Bronchial epithelial cell (primary cell): ENCODE data around the gene NATD1. TPM values are rescaled to one million over a fixed set of nuclear protein-coding genes. Genes with fewer than 3 reads are reported as not detected.

Experiments
- DNase-seq: peaks from one replicate; pipeline ENCODE4 v3.0.0-alpha.2; 2010; ENCODE audit warnings: low read depth
- FAIRE-seq: peaks from 2 replicates; lab custom pipeline; 2011; peaks lifted over from hg19 to GRCh38; lab: Jason Lieb, UNC
- H3K27me3 ChIP-seq: 2 replicates; pipeline ENCODE4 v1.5.1; 2011; ENCODE audit warnings: low read length; ENCODE audit not compliant: control insufficient read depth, insufficient read depth
- H3K36me3 ChIP-seq: 2 replicates; pipeline ENCODE4 v1.5.1; 2011; ENCODE audit warnings: low read length; ENCODE audit not compliant: control insufficient read depth, insufficient read depth
- H3K4me3 ChIP-seq: 2 replicates; pipeline ENCODE4 v1.5.1; 2011; ENCODE audit warnings: mild to moderate bottlenecking, low read depth, low read length, control low read depth
- CTCF ChIP-seq: IDR thresholded peaks from 2 replicates; pipeline ENCODE4 v1.5.1; 2011; ENCODE audit warnings: mild to moderate bottlenecking, moderate library complexity, low read length, control low read depth, inconsistent platforms; ENCODE audit not compliant: insufficient read depth, severe bottlenecking
- total RNA-seq: library from RNA; depleted of rRNA; stranded (reverse); fragments of >200 nt; gene quantifications from 2 replicates; pipeline ENCODE4 v1.2.1, GENCODE V29; 2014

The NATD1 gene
- total RNA-seq, 1 donor from 2014 or later = 0.53 TPM

DNA sequence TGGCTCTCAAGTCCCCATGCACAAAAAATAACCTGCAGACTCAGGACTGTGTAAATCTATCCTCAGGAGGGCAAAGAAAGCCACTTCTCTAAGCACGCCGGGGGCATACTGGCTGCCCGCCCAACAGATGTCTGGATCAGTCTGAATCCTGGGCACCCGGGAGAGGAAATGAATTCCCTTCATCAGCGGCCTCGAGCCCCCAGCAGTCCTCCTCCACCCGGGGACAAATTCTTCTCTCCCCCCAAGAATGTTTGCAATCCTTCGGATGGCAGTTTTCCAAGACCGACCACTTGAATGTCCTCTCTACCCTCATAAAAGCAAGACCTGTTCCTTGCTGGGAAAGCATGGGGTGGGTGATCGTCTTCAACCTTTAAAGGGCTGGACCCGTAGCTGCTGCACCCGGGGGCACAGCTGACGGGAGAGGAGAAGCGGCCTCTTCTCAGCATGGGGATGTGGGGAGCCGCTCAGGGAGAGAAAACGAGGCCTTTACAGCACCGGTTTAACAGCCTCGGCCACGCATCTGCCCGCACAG is 21.9 kb upstream of the NATD1 start:
- H3K4me3 ChIP-seq = peak overlapping the region; percentile 53
- no peaks in the 10 kb centered on the region for H3K36me3 ChIP-seq
- no peak for TF ChIP-seq CTCF
- DNase-seq (no peak), FAIRE-seq (no peak)
- H3K27me3 ChIP-seq = no peaks in the 10 kb centered on the region

DNA sequence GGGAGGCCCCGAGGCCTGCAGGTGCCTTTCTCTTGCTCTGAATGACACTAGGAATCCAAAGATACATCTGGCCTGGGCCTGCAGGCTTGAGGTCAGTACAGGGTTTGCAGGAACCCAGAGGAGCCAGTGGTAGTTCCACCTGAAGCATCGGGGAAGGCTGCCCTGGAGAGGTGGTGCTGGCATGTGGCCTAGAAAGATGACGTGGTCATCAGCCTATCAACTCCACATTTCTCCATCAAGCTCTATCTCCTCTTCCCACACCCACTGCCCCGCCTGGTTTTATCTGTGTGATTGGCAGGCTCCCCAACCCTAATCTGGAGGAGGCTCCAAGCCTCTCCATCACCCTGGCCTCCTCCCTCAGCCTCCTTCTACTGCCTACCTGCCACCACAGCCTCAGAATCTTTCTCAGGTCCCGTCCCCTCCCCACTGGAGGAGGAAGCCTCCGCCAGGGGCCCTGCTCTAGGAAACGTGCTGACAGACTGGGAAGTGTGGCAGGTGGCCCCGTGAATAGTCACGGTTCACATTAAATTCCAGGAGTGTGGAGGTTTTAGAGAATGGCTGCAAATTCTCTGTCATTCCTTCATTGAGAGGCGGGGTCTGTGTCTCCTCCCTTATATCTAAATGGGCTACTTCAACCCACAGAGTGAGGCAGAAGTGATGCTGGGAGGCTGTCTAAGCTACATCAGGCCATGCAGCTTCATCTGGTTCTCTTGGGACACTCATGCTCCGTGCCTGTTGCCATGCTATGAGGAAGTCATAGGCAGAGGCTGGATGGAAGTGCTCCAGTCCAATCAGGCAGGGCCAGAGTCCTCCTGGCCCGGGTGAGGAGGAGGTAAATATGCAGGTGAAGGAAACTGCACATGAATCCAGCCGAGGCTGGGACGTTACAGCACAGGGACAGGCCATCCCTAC is 19.9 kb upstream of the NATD1 start:
- H3K36me3 ChIP-seq = no peaks in the 10 kb centered on the region
- H3K27me3 ChIP-seq = no peaks in the 10 kb centered on the region
- H3K4me3 ChIP-seq = no peak overlapping the region
- DNase-seq (peak; percentile 31), FAIRE-seq (no peak)
- TF ChIP-seq CTCF = no peak

GRCh38 chr17:21272250-21272649 is 19.0 kb upstream of the NATD1 start:
- Histone ChIP-seq H3K27me3 (no peaks in the 10 kb centered on the region), H3K36me3 (no peaks in the 10 kb centered on the region), H3K4me3 (no peak overlapping the region)
- FAIRE-seq (no peak), DNase-seq (no peak)
- no peak for TF ChIP-seq CTCF

DNA sequence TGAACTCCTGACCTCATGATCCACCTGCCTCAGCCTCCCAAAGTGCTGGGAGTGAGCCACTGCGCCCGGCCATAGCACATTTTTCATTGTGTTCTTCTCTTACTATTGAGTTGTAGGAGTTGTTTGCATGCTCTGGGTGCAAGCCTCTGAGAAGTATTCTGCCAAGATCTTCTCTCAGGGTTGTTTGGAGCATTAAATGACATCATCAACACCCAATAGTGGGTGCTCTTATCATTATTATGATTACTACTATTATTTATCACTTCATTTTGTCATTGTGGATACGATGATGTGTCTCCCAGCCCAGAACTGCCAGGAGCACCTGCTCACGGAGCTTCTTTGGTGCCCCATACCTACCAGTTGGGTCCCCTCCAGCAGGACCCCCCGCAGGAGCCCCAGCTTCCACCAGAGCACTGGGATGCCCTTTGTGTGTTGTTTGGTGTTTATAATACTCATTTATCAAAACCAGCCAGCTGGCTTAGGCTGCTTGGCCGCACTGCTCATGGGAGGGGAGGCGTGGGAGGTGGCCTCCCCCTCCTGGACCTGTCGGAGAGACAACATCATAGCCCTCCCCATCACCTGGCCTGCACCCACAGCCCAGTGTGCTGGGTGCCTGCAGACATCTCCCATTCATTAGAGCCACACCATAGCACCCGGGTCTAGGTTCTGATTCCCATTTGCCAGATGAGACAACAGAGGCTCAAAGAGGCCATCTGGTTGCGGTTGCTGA is 18.4 kb upstream of the NATD1 start:
- no peaks in the 10 kb centered on the region for H3K36me3 ChIP-seq
- H3K4me3 ChIP-seq = no peak overlapping the region
- no peak for TF ChIP-seq CTCF
- FAIRE-seq (no peak), DNase-seq (no peak)
- H3K27me3 ChIP-seq = no peaks in the 10 kb centered on the region

GRCh38 chr17:21269394-21269793 is 16.2 kb upstream of the NATD1 start:
- TF ChIP-seq CTCF = no peak
- H3K27me3 ChIP-seq = no peaks in the 10 kb centered on the region
- DNase-seq = no peak
- no peak for FAIRE-seq
- no peak overlapping the region for H3K4me3 ChIP-seq
- H3K36me3 ChIP-seq = no peaks in the 10 kb centered on the region
